Activated T-cell treated with anti-CD3 and anti-CD28 coated beads for 1 hour (primary cell): ENCODE results near the gene DTX2.
"Not testable (repeated sequence)": the region's sequence is repeated elsewhere in the genome, so short reads cannot be mapped to it uniquely, and the experiment has no call there.

ENCODE experiments used
- DNase-seq: peaks from one replicate; pipeline ENCODE4 v3.0.0-alpha.2; 2020; ENCODE audit warnings: low read depth

The DTX2 gene

GRCh38 chr7:76443846-76444245, 17.7 kb upstream of the DTX2 start:
- not testable (repeated sequence) for DNase-seq

GRCh38 chr7:76445577-76446008, 15.9 kb upstream of the DTX2 start:
- DNase-seq: not testable (repeated sequence)

GRCh38 chr7:76457017-76457416, 4.5 kb upstream of the DTX2 start:
- DNase-seq: not testable (repeated sequence)

GRCh38 chr7:76458504-76458903, 3.0 kb upstream of the DTX2 start:
- DNase-seq: not testable (repeated sequence)

GRCh38 chr7:76460767-76461166, 742 bp upstream of the DTX2 start:
- DNase-seq: not testable (repeated sequence)

- DNase-seq: not testable (repeated sequence)
Measured at GRCh38 chr7:76462271-76462882, 868 bp downstream of the DTX2 start.

- not testable (repeated sequence) for DNase-seq
Measured at GRCh38 chr7:76464959-76465358, 3.5 kb downstream of the DTX2 start.

- not testable (repeated sequence) for DNase-seq
Measured at GRCh38 chr7:76465950-76466349, 4.4 kb downstream of the DTX2 start.

- DNase-seq: not testable (repeated sequence)
Measured at GRCh38 chr7:76467743-76468404, 6.4 kb downstream of the DTX2 start.

GRCh38 chr7:76471556-76472221, 10.2 kb downstream of the DTX2 start:
- DNase-seq: not testable (repeated sequence)

- DNase-seq: not testable (repeated sequence)
Measured at GRCh38 chr7:76473097-76473496, 11.6 kb downstream of the DTX2 start.

GRCh38 chr7:76476280-76476679, 14.8 kb downstream of the DTX2 start:
- DNase-seq: not testable (repeated sequence)

GRCh38 chr7:76476742-76477474, 15.4 kb downstream of the DTX2 start:
- not testable (repeated sequence) for DNase-seq

GRCh38 chr7:76479628-76480027, 18.1 kb downstream of the DTX2 start:
- not testable (repeated sequence) for DNase-seq

GRCh38 chr7:76480403-76481253, 19.1 kb downstream of the DTX2 start:
- DNase-seq: not testable (repeated sequence)

GRCh38 chr7:76482660-76483059, 21.2 kb downstream of the DTX2 start:
- DNase-seq: not testable (repeated sequence)

GRCh38 chr7:76483081-76483480, 21.6 kb downstream of the DTX2 start:
- DNase-seq: not testable (repeated sequence)

- DNase-seq: not testable (repeated sequence)
Measured at GRCh38 chr7:76484456-76484855, 22.9 kb downstream of the DTX2 start.

GRCh38 chr7:76485822-76486610, 24.5 kb downstream of the DTX2 start:
- DNase-seq: not testable (repeated sequence)

- not testable (repeated sequence) for DNase-seq
Measured at GRCh38 chr7:76486618-76487017, 25.1 kb downstream of the DTX2 start.
